GM12864 (cell line): Measurements from ENCODE around the gene MYCN.

Source experiments
- DNase-seq: peaks from one replicate; pipeline ENCODE4 v3.0.0-alpha.2; 2011; ENCODE audit warnings: low read depth
- H3K4me3 ChIP-seq: 2 replicates; pipeline ENCODE4 v1.5.1; 2011; ENCODE audit warnings: mild to moderate bottlenecking, low read depth, low read length, control low read depth
- CTCF ChIP-seq: IDR thresholded peaks from 2 replicates; pipeline ENCODE4 v1.5.1; 2011; ENCODE audit warnings: low read depth, mild to moderate bottlenecking, moderate library complexity, low read length, control low read depth, inconsistent platforms; ENCODE audit errors: missing control alignments

Gene MYCN

GRCh38 chr2:15945909-15946705, 5.8 kb downstream of the MYCN start:
- no peak for DNase-seq
- TF ChIP-seq CTCF = no peak
- no peak overlapping the region for H3K4me3 ChIP-seq

- no peak for DNase-seq
- H3K4me3 ChIP-seq = no peak overlapping the region
- no peak for TF ChIP-seq CTCF
Observed at GRCh38 chr2:15946983-15947382, 6.6 kb downstream of the MYCN start.

- no peak overlapping the region for H3K4me3 ChIP-seq
- DNase-seq = no peak
- TF ChIP-seq CTCF = no peak
Observed at GRCh38 chr2:15947431-15947830, 7.1 kb downstream of the MYCN start.

GRCh38 chr2:15948704-15948957, 8.3 kb downstream of the MYCN start:
- TF ChIP-seq CTCF = no peak
- no peak for DNase-seq
- no peak overlapping the region for H3K4me3 ChIP-seq

GRCh38 chr2:15949126-15949525, 8.8 kb downstream of the MYCN start:
- H3K4me3 ChIP-seq = no peak overlapping the region
- no peak for TF ChIP-seq CTCF
- DNase-seq = no peak

GRCh38 chr2:15949551-15949950, 9.2 kb downstream of the MYCN start:
- DNase-seq = no peak
- TF ChIP-seq CTCF = no peak
- H3K4me3 ChIP-seq = no peak overlapping the region
